CD4-positive, alpha-beta T cell (primary cell): ENCODE measurements around the gene MDM4. TPM values are rescaled to one million over a fixed set of nuclear protein-coding genes. Genes with fewer than 3 reads are reported as not detected.
A peak's percentile ranks its signal among the peaks of the same experiment; 100 is the strongest.

Experiments used
- ATAC-seq: fragments of 200-7000 bp; cut with Tn5 transposase; one replicate; pipeline ENCODE4 v1.10.0; 2022; ENCODE audit warnings: mild to moderate bottlenecking; ENCODE audit not compliant: poor library complexity
- CTCF ChIA-PET: fragments of 350-600 bp; sonication (Branson Sonifier 250); formaldehyde crosslinking; loops from one replicate; lab custom pipeline; 2021; ENCODE audit warnings: antibody characterized with exemption, inconsistent platforms; lab: Charles Lee
- POLR2A ChIA-PET: fragments of 350-600 bp; sonication (Branson Sonifier 250); formaldehyde crosslinking; loops from one replicate; lab custom pipeline; 2021; ENCODE audit warnings: antibody characterized with exemption, inconsistent platforms; lab: Charles Lee
- DNase-seq, 14 experiments: peaks; one replicate each; pipeline ENCODE4 v3.0.0-alpha.2; 2013 to 2020; ENCODE audit warnings: mixed read lengths in 2 of 14
- H3K27ac ChIP-seq, 2 donors: one replicate each; pipeline versions ENCODE4 v1.5.1 to v1.7.0; 2013; ENCODE audit warnings: low read length in 2 of 2, low read depth in 1 of 2, mild to moderate bottlenecking in 1 of 2
- H3K27me3 ChIP-seq, 2 experiments: 1 replicate in 1 of 2; 2 replicates in 1 of 2; pipeline versions ENCODE4 v1.6.1 to v1.7.0; 2013; ENCODE audit warnings: low read length in 2 of 2, control low read depth in 1 of 2, mild to moderate bottlenecking in 1 of 2, moderate library complexity in 1 of 2; ENCODE audit not compliant: insufficient read depth in 2 of 2, control insufficient read depth in 1 of 2
- H3K36me3 ChIP-seq: one replicate; pipeline ENCODE4 v1.6.1; 2013; ENCODE audit warnings: low read length, control low read depth; ENCODE audit not compliant: insufficient read depth
- H3K4me1 ChIP-seq: one replicate; pipeline ENCODE4 v1.6.1; 2013; ENCODE audit warnings: low read length, control low read depth; ENCODE audit not compliant: insufficient read depth
- H3K4me3 ChIP-seq: one replicate; pipeline ENCODE4 v1.5.1; 2013; ENCODE audit warnings: mild to moderate bottlenecking, low read length, moderate library complexity
- H3K9me3 ChIP-seq, 2 experiments: 1 replicate in 1 of 2; 2 replicates in 1 of 2; pipeline versions ENCODE4 v1.6.1 to v1.7.0; 2013; ENCODE audit warnings: low read length in 2 of 2, mild to moderate bottlenecking in 2 of 2, control low read depth in 1 of 2, moderate library complexity in 1 of 2; ENCODE audit not compliant: control insufficient read depth in 1 of 2, insufficient read depth in 1 of 2
- H3K27ac Mint-ChIP-seq: one replicate; pipeline ENCODE4 v1.8.0; 2020; ENCODE audit warnings: mixed read lengths
- H3K27me3 Mint-ChIP-seq: one replicate; pipeline ENCODE4 v1.8.0; 2021; ENCODE audit warnings: mixed read lengths
- H3K36me3 Mint-ChIP-seq: one replicate; pipeline ENCODE4 v1.8.0; 2021; ENCODE audit warnings: low read depth, mixed read lengths
- H3K4me1 Mint-ChIP-seq: one replicate; pipeline ENCODE4 v1.8.0; 2021; ENCODE audit warnings: low read depth, mixed read lengths
- H3K4me3 Mint-ChIP-seq: one replicate; pipeline ENCODE4 v1.8.0; 2020; ENCODE audit warnings: mild to moderate bottlenecking, mixed read lengths
- H3K9me3 Mint-ChIP-seq: one replicate; pipeline ENCODE4 v1.8.0; 2020; ENCODE audit warnings: mixed read lengths
- CTCF ChIP-seq: fragments of 200-600 bp; IDR thresholded peaks from one replicate; pipeline ENCODE4 v1.8.0; 2022; ENCODE audit warnings: antibody characterized with exemption, mild to moderate bottlenecking
- intact Hi-C, 2 experiments: fragments of 100-400 bp; cut with DNase I in 1 of 2; cut with micrococcal nuclease in 1 of 2; formaldehyde crosslinking; loops; one replicate each; pipeline versions ENCODE4 v1.15.1 to v1.9.0; 2023 to 2025; cut with DNase I, micrococcal nuclease
- total RNA-seq, 174 experiments: library from RNA in 2 of 174; stranded (reverse) in 2 of 174; gene quantifications; one replicate each; pipeline ENCODE4 v1.2.3 and lab custom pipeline; 2021 to 2026

The MDM4 gene
- total RNA-seq, 2 experiments from 2014 or later: 260 to 266 TPM

- H3K4me1 Mint-ChIP-seq: peaks cover 63% of the 10 kb centered on the region
- peak overlapping the region; percentile 32 for H3K4me3 Mint-ChIP-seq
- Histone ChIP-seq H3K9me3 (no peaks in the 10 kb centered on the region), H3K4me3 (peak overlapping the region; percentile 2), H3K27ac (peak overlapping the region; percentile 43 to 65), H3K36me3 (peaks cover 85% of the 10 kb centered on the region), H3K4me1 (peaks cover 28% of the 10 kb centered on the region), H3K27me3 (no peaks in the 10 kb centered on the region)
- intact Hi-C loops: loop anchor here (2.0 to 5.0 kb wide), 3 partner anchors 25 to 99 kb away; no protein-coding TSS in a partner anchor
- DNase-seq (peak in 1 of 14 experiments; percentile 70), ATAC-seq (no peak)
- H3K36me3 Mint-ChIP-seq: peaks cover 96% of the 10 kb centered on the region
- H3K27ac Mint-ChIP-seq: peak overlapping the region; percentile 84
- TF ChIP-seq CTCF: no peak
- ChIA-PET CTCF (interaction anchor here (1.5 to 2.7 kb wide), 4 partner anchors 20 to 99 kb away, joined by 3 to 8 read pairs (median 7); partner anchors contain the start of gene MDM4), POLR2A (interaction anchor here (0.7 to 5.8 kb wide), 11 partner anchors 11 to 246 kb away, joined by 3 to 83 read pairs (median 8); partner anchors contain the start of genes MDM4 and PIK3C2B)
- no peaks in the 10 kb centered on the region for H3K27me3 Mint-ChIP-seq
- no peaks in the 10 kb centered on the region for H3K9me3 Mint-ChIP-seq
Observed at GRCh38 chr1:204545881-204546280, 29.7 kb downstream of the MDM4 start.

- no peak for TF ChIP-seq CTCF
- DNase-seq (no peak), ATAC-seq (no peak)
- Histone ChIP-seq H3K9me3 (no peaks in the 10 kb centered on the region), H3K27me3 (no peaks in the 10 kb centered on the region), H3K27ac (no peak overlapping the region), H3K4me3 (no peak overlapping the region), H3K4me1 (peaks cover 19% of the 10 kb centered on the region), H3K36me3 (peaks cover 70% of the 10 kb centered on the region)
- no peaks in the 10 kb centered on the region for H3K27me3 Mint-ChIP-seq
- ChIA-PET POLR2A (interaction anchor here (0.7 to 1.7 kb wide), 3 partner anchors 8 to 557 kb away, joined by 3 to 6 read pairs (median 4); partner anchors contain the start of gene MDM4), CTCF (interaction anchor here (1.5 kb wide), 1 partner anchor 17 kb away, joined by 4 read pairs; no protein-coding TSS in a partner anchor)
- no peaks in the 10 kb centered on the region for H3K9me3 Mint-ChIP-seq
- peak overlapping the region; percentile 84 for H3K27ac Mint-ChIP-seq
- peaks cover 43% of the 10 kb centered on the region for H3K4me1 Mint-ChIP-seq
- H3K36me3 Mint-ChIP-seq: peaks cover 93% of the 10 kb centered on the region
- intact Hi-C loops: loop anchor here in 1 of 2 experiments (5.0 kb wide), 1 partner anchor 101 kb away; no protein-coding TSS in a partner anchor
- H3K4me3 Mint-ChIP-seq: no peak overlapping the region
Observed at GRCh38 chr1:204548265-204548664, 32.1 kb downstream of the MDM4 start.

- peaks cover 16% of the 10 kb centered on the region for H3K4me1 ChIP-seq
- POLR2A ChIA-PET: no interaction called here
- H3K27me3 ChIP-seq: no peaks in the 10 kb centered on the region
- H3K4me3 ChIP-seq: no peak overlapping the region
- ATAC-seq (no peak), DNase-seq (no peak)
- H3K4me3 Mint-ChIP-seq: no peak overlapping the region
- peaks cover 93% of the 10 kb centered on the region for H3K36me3 Mint-ChIP-seq
- no peak overlapping the region for H3K27ac Mint-ChIP-seq
- no peak for TF ChIP-seq CTCF
- H3K4me1 Mint-ChIP-seq: peaks cover 43% of the 10 kb centered on the region
- H3K9me3 Mint-ChIP-seq: no peaks in the 10 kb centered on the region
- CTCF ChIA-PET: interaction anchor here (1.3 to 1.5 kb wide), 2 partner anchors 16 to 103 kb away, joined by 4 to 5 read pairs; no protein-coding TSS in a partner anchor
- peaks cover 63% of the 10 kb centered on the region for H3K36me3 ChIP-seq
- no peak overlapping the region for H3K27ac ChIP-seq
- no peaks in the 10 kb centered on the region for H3K27me3 Mint-ChIP-seq
- H3K9me3 ChIP-seq: no peaks in the 10 kb centered on the region
- intact Hi-C loops: loop anchor here in 1 of 2 experiments (5.0 kb wide), 1 partner anchor 102 kb away; no protein-coding TSS in a partner anchor
Observed at GRCh38 chr1:204549313-204549712, 33.1 kb downstream of the MDM4 start.
